ENCODE data around the gene TSPAN18. TPM values are rescaled to one million over a fixed set of nuclear protein-coding genes. Genes with fewer than 3 reads are reported as not detected.
A peak's percentile ranks its signal among the peaks of the same experiment; 100 is the strongest.

Gene TSPAN18
- total and polyA plus RNA-seq, 11 donors = 40.0 to 151 (median 74.9) TPM

GRCh38 chr11:44803009-44803408 is 76.2 kb downstream of the TSPAN18 start:
- Histone ChIP-seq H3K9me3 (no peaks in the 10 kb centered on the region), H3K27me3 (no peaks in the 10 kb centered on the region), H3K4me3 (no peak overlapping the region), H3K36me3 (no peaks in the 10 kb centered on the region), H3K27ac (peak overlapping the region in 1 of 12 donors; percentile 69), H3K4me1 (peaks cover 0 to 55% (median 21%) of the 10 kb centered on the region in 12 donors)
- WGBS, 4 donors = 63 to 78% (median 69%) methylated on average over 3 of the region's 3 CpGs
- intact Hi-C loops (cut with DNase I) = no loop called here
- no peak for DNase-seq
- TF ChIP-seq POLR2A (IDR thresholded peaks at IDR 0.05) = no peak
- TF ChIP-seq CTCF (IDR thresholded peaks at IDR 0.05) = no peak
- no peak for ATAC-seq

- H3K27ac ChIP-seq = peak overlapping the region in 1 of 12 donors; percentile 69
- peaks cover 0 to 43% (median 18%) of the 10 kb centered on the region in 12 donors for H3K4me1 ChIP-seq
- no peaks in the 10 kb centered on the region for H3K36me3 ChIP-seq
- H3K9me3 ChIP-seq = no peaks in the 10 kb centered on the region
- intact Hi-C loops (cut with DNase I) = no loop called here
- ATAC-seq (no peak), DNase-seq (no peak)
- H3K27me3 ChIP-seq = no peaks in the 10 kb centered on the region
- TF ChIP-seq POLR2A (IDR thresholded peaks at IDR 0.05) = no peak
- no peak for TF ChIP-seq CTCF (IDR thresholded peaks at IDR 0.05)
- 56 to 64% (median 62%) methylated on average over 14 of the region's 14 CpGs for WGBS, 4 donors
- peak overlapping the region in 1 of 12 donors; percentile 3 for H3K4me3 ChIP-seq
These were observed 78.0 kb downstream of the TSPAN18 start for GRCh38 chr11:44804449-44805437.

- ATAC-seq = no peak
- DNase-seq = no peak
- 85 to 90% (median 87%) methylated on average over 6 of the region's 6 CpGs for WGBS, 4 donors
- Histone ChIP-seq H3K4me3 (no peak overlapping the region), H3K9me3 (no peaks in the 10 kb centered on the region), H3K36me3 (no peaks in the 10 kb centered on the region), H3K4me1 (peaks cover 0 to 49% (median 25%) of the 10 kb centered on the region in 12 donors), H3K27ac (peak overlapping the region in 1 of 12 donors; percentile 69), H3K27me3 (no peaks in the 10 kb centered on the region)
- intact Hi-C loops (cut with DNase I) = no loop called here
- TF ChIP-seq POLR2A (IDR thresholded peaks at IDR 0.05) (no peak), CTCF (IDR thresholded peaks at IDR 0.05) (no peak)
These were observed 78.8 kb downstream of the TSPAN18 start for GRCh38 chr11:44805596-44805995.

- H3K4me3 ChIP-seq = no peak overlapping the region
- intact Hi-C loops (cut with DNase I) = no loop called here
- no peaks in the 10 kb centered on the region for H3K36me3 ChIP-seq
- H3K27me3 ChIP-seq = no peaks in the 10 kb centered on the region
- WGBS, 4 donors = 81 to 87% (median 84%) methylated on average over 7 of the region's 7 CpGs
- TF ChIP-seq POLR2A (IDR thresholded peaks at IDR 0.05) = no peak
- TF ChIP-seq CTCF (IDR thresholded peaks at IDR 0.05) = no peak
- DNase-seq (no peak), ATAC-seq (no peak)
- no peaks in the 10 kb centered on the region for H3K9me3 ChIP-seq
- H3K27ac ChIP-seq = peak overlapping the region in 1 of 12 donors; percentile 26
- peaks cover 6 to 66% (median 47%) of the 10 kb centered on the region in 12 donors for H3K4me1 ChIP-seq
These were observed 81.4 kb downstream of the TSPAN18 start for GRCh38 chr11:44808053-44808753.
